ENCODE data around the gene BDH1. TPM values are rescaled to one million over a fixed set of nuclear protein-coding genes. Genes with fewer than 3 reads are reported as not detected.

The BDH1 gene
- total RNA-seq, 1 donor from 2014 or later, result 69.4 TPM

GRCh38 chr3:197547306-197548011 lies 8.3 kb downstream of the BDH1 start:
- DNase-seq (ENCODE audit: low spot score), result no peak

- DNase-seq (ENCODE audit: low spot score), result no peak
Observed at GRCh38 chr3:197546307-197547085, 9.3 kb downstream of the BDH1 start.

GRCh38 chr3:197545571-197545970 lies 10.2 kb downstream of the BDH1 start:
- no peak for DNase-seq (ENCODE audit: low spot score)

DNA sequence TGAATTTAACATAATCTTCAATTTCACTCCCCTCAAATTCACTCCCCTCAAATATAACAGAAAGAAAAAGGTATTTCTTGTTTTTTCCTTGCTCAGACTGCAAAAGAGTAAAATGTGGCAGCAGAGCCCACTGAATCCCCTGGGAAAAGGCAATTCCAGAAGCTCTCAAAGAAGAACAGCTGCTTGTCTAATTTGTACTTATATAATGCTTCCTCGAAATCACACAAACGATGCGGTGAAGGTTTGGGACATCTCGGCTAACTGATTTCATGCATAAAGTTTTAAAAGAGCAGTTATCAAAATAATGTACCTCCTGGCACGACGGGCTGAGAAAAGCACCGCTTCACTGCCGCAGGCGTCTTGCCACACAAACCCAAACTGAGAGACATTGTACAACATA lies 10.7 kb downstream of the BDH1 start:
- DNase-seq (ENCODE audit: low spot score), result no peak

DNA sequence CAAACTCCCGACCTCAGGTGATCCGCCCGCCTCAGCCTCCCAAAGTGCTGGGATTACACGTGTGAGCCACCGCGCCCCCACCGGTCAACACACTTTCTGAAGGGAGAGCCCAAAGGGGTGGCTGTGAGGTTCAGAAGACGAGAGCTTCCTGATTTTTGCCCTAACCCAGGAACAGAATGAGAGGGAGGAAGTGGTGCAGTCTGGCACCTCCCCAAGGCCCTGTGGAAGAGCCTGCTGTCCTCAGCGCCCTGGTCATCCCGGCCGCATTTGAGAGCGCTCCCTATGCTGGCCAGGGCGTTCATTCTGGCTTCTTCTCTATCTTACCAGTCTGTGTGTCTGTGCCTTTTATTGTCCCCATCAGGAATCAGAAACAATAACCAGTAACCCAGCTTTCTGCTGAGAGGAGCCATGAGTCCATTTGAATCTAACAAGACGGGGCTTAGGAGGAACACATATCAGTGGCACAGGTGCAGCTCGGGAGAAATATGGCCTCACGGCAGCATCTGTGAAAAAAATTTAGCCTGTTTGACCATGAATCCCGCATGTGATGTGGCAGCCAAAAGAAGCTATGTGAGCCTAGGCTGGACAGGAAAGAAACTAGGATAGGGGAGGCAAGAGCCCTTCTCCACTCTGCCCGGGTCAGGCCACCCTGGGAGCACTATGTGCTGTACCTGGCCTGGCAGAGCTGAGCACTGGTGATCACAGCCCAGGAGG lies 12.9 kb downstream of the BDH1 start:
- DNase-seq (ENCODE audit: low spot score), result no peak

DNA sequence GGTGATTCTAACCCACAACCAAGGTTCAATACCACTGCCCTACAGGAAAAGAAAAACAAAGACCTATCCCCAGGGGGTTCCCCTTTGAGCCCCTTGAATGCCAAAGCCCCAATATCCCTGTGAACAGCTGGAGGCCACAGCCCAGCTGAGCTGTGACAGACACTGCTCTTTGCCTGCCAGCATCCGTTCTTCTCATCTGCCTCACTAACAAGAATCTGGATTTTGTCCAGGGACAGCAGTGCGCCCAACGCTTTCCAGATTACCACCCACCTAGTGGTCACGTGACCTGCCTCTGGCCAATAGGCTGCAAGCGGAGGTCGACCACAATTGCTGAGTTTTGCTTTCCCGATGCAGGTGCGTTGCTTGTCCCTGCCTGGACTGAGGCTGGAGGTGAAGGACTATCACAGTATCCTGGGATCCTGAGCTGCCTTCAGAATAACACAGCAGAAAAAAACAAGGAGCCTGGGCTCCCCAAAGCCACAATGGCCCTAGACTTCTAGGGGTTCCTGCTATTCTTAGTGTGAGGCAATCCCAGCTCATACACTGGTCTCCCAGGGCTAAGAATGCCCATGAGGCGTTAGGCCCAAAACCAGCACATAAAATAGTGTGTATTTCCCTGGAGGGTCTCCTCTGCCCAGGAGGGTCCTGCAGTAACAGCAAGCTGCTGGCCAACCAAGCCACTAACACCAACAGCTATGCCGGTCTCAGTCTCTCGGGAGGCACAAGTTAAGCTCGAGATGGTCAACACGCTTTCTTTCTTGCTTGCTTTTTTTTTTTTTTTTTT lies 13.8 kb downstream of the BDH1 start:
- no peak for DNase-seq (ENCODE audit: low spot score)

GRCh38 chr3:197540961-197541377 lies 14.8 kb downstream of the BDH1 start:
- DNase-seq (ENCODE audit: low spot score), result peak; percentile 73

- DNase-seq (ENCODE audit: low spot score), result peak; percentile 65
Observed at GRCh38 chr3:197539651-197540051, 16.1 kb downstream of the BDH1 start.

GRCh38 chr3:197533927-197534725 lies 21.6 kb downstream of the BDH1 start:
- no peak for DNase-seq (ENCODE audit: low spot score)

- DNase-seq (ENCODE audit: low spot score), result no peak
Observed at GRCh38 chr3:197533396-197533795, 22.4 kb downstream of the BDH1 start.

DNA sequence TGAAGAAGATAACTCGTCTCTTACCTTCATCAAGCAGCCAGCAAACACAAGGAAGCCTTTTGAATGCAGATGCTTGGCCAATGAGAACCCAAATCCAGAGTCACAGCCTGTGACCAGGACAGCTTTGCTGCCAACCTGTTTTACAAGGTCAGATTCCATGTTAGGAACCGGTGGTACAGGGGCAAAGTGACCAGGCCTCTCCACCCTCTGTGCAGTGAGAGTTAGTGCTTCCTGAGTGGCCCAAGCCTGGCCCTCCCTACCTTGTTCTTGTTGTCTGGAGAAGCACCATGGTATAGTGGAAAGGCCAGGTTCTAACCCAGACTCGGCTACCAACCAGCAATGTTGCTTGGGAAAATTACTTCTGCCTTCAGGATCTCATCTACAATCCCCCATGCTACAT lies 23.4 kb downstream of the BDH1 start:
- DNase-seq (ENCODE audit: low spot score), result no peak

- no peak for DNase-seq (ENCODE audit: low spot score)
Observed at GRCh38 chr3:197528190-197528589, 27.6 kb downstream of the BDH1 start.

DNA sequence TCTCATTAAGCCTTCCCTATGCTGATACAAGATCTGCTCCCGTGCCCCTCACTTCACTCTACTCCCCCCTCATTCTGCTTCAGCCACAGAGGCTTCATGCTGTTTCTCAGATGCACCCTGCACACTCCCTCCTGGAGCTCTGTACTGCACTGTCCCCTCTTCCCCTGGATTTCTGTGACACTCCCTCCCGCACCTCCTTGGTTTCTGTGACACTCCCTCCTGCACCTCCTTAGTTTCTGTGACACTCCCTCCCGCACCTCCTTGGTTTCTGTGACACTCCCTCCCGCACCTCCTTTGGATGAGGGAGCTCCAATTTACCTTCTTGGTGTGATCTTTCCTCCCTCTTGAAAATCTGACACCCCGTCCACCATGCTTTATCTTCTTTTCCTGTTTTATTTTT lies 28.2 kb downstream of the BDH1 start:
- no peak for DNase-seq (ENCODE audit: low spot score)

DNA sequence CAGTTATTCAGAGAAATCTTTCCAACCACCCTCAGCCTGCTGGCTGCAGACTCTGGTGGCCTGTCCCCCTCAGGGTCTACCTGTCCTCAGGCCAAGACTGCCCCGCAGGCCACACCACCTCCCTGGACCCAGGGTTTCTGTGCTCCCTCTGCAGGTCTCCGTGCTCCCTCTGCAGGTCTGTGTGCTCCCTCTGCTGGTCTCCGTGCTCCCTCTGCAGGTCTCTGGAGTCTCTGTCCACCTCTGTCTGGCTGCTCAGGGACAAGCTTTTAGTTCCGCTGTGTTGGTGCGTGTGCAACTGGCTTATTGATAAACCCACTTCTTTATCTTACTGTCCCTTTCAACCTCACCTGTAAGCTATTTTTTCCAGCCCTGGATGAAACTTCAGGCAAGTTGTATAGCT lies 30.1 kb downstream of the BDH1 start:
- DNase-seq (ENCODE audit: low spot score), result no peak

DNA sequence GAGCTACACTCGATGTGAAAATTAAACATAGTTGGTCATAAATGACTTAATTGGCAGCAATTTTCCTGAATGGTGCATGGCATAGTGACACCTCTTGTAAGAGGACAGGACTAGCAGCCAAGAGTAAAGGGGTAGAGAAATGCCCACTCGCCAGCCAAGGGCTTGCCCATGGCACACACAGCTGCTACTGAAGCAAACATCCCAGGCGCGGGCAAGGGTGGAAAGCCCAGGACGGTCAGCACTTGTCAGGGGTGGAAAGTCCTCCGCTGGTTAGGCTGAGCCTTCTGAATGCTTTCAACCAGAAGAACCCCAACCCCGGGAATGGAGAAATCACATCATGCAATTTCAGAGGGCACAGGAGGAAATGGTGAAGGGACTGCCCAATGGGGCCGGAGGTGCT lies 31.6 kb downstream of the BDH1 start:
- no peak for DNase-seq (ENCODE audit: low spot score)

GRCh38 chr3:197523526-197523925 lies 32.2 kb downstream of the BDH1 start:
- no peak for DNase-seq (ENCODE audit: low spot score)

- DNase-seq (ENCODE audit: low spot score), result no peak
Observed at GRCh38 chr3:197522881-197523441, 32.8 kb downstream of the BDH1 start.

GRCh38 chr3:197522183-197522715 lies 33.5 kb downstream of the BDH1 start:
- no peak for DNase-seq (ENCODE audit: low spot score)

GRCh38 chr3:197521277-197522182 lies 34.2 kb downstream of the BDH1 start:
- DNase-seq (ENCODE audit: low spot score), result no peak
